Activated naive CD4-positive, alpha-beta T cell treated with anti-CD3 and anti-CD28 coated beads, Interleukin-2, amount 50 U/mL, for 24 hours (primary cell): ENCODE measurements around the gene ZFPL1.

Experiments used
- H3K27ac Mint-ChIP-seq: one replicate; pipeline ENCODE4 v1.8.0; 2021; ENCODE audit warnings: mild to moderate bottlenecking, mixed read lengths
- H3K27me3 Mint-ChIP-seq: one replicate; pipeline ENCODE4 v1.8.0; 2021; ENCODE audit warnings: mixed read lengths
- H3K36me3 Mint-ChIP-seq: one replicate; pipeline ENCODE4 v1.8.0; 2021; ENCODE audit warnings: mixed read lengths
- H3K4me1 Mint-ChIP-seq: one replicate; pipeline ENCODE4 v1.8.0; 2021; ENCODE audit warnings: mixed read lengths
- H3K4me3 Mint-ChIP-seq: one replicate; pipeline ENCODE4 v1.8.0; 2021; ENCODE audit warnings: mild to moderate bottlenecking, mixed read lengths
- H3K9me3 Mint-ChIP-seq: one replicate; pipeline ENCODE4 v1.8.0; 2021; ENCODE audit warnings: mixed read lengths

Gene ZFPL1

GRCh38 chr11:65083834-65084597 lies at the start of gene ZFPL1, which contains the start of gene CDCA5:
Gene ZFPL1 (plus strand): TSS chr11:65084222. CDS start chr11:65084699, 477 bp downstream.
Gene CDCA5 (minus strand): TSS chr11:65084040. CDS start chr11:65083978, 62 bp downstream.
- no peaks in the 10 kb centered on the region for H3K27me3 Mint-ChIP-seq
- H3K9me3 Mint-ChIP-seq: no peaks in the 10 kb centered on the region
- peak within 1 kb of the TSS; percentile 98 for H3K27ac Mint-ChIP-seq
- H3K36me3 Mint-ChIP-seq: peaks cover 4% of the 10 kb centered on the region
- peaks cover 15% of the 10 kb centered on the region for H3K4me1 Mint-ChIP-seq
- peak within 1 kb of the TSS; percentile 95 for H3K4me3 Mint-ChIP-seq

- Mint-ChIP-seq H3K27me3 (no peaks in the 10 kb centered on the region), H3K36me3 (no peaks in the 10 kb centered on the region), H3K9me3 (no peaks in the 10 kb centered on the region), H3K27ac (no peak overlapping the region), H3K4me3 (no peak overlapping the region), H3K4me1 (no peaks in the 10 kb centered on the region)
Measured at GRCh38 chr11:65034423-65034822, 49.6 kb upstream of the ZFPL1 start.

GRCh38 chr11:65035579-65035978 lies 48.4 kb upstream of the ZFPL1 start:
- H3K27ac Mint-ChIP-seq: no peak overlapping the region
- no peaks in the 10 kb centered on the region for H3K27me3 Mint-ChIP-seq
- H3K36me3 Mint-ChIP-seq: no peaks in the 10 kb centered on the region
- no peak overlapping the region for H3K4me3 Mint-ChIP-seq
- peaks cover 2% of the 10 kb centered on the region for H3K4me1 Mint-ChIP-seq
- no peaks in the 10 kb centered on the region for H3K9me3 Mint-ChIP-seq

GRCh38 chr11:65036931-65037330 lies 47.1 kb upstream of the ZFPL1 start:
- H3K36me3 Mint-ChIP-seq: no peaks in the 10 kb centered on the region

GRCh38 chr11:65040520-65040846 lies 43.5 kb upstream of the ZFPL1 start:
- H3K4me3 Mint-ChIP-seq: peak overlapping the region; percentile 93
- H3K27me3 Mint-ChIP-seq: no peaks in the 10 kb centered on the region
- H3K36me3 Mint-ChIP-seq: no peaks in the 10 kb centered on the region
- peak overlapping the region; percentile 92 for H3K27ac Mint-ChIP-seq
- H3K4me1 Mint-ChIP-seq: peaks cover 18% of the 10 kb centered on the region
- H3K9me3 Mint-ChIP-seq: no peaks in the 10 kb centered on the region

More at GRCh38 chr11:65036931-65037330, 47.1 kb upstream of the ZFPL1 start:
- Mint-ChIP-seq H3K9me3 (no peaks in the 10 kb centered on the region), H3K4me3 (no peak overlapping the region), H3K27me3 (no peaks in the 10 kb centered on the region), H3K27ac (no peak overlapping the region), H3K4me1 (peaks cover 7% of the 10 kb centered on the region)

- no peaks in the 10 kb centered on the region for H3K9me3 Mint-ChIP-seq
- H3K4me1 Mint-ChIP-seq: peaks cover 20% of the 10 kb centered on the region
- no peaks in the 10 kb centered on the region for H3K36me3 Mint-ChIP-seq
- H3K27ac Mint-ChIP-seq: peak within 1 kb of the TSS; percentile 92
- peak within 1 kb of the TSS; percentile 93 for H3K4me3 Mint-ChIP-seq
- no peaks in the 10 kb centered on the region for H3K27me3 Mint-ChIP-seq
Measured at GRCh38 chr11:65040847-65041622, 43.0 kb upstream of the ZFPL1 start, which contains the start of gene SAC3D1. Gene SAC3D1 (plus strand): TSS chr11:65041210. CDS start chr11:65041293, 83 bp downstream.

DNA sequence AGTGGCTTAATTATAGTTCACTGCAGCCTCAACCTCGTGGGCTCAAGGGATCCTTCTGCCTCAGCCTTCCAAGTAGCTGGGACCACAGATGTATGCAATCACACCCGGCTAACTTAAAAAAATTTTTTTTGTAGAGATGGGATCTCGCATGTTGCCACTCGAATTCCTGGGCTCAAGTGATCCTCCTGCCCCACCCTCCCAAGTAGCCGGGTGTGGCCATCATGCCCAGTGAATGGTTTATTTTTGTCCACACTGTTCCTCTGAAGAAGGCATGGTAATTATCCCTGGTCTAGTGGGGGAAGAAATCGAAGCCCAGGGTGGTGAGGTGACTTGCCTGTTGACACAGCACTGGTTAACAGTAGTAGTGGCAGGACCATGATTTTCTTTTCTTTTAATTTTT lies 41.1 kb upstream of the ZFPL1 start:
- Mint-ChIP-seq H3K4me1 (peaks cover 34% of the 10 kb centered on the region), H3K9me3 (no peaks in the 10 kb centered on the region), H3K27ac (no peak overlapping the region)

DNA sequence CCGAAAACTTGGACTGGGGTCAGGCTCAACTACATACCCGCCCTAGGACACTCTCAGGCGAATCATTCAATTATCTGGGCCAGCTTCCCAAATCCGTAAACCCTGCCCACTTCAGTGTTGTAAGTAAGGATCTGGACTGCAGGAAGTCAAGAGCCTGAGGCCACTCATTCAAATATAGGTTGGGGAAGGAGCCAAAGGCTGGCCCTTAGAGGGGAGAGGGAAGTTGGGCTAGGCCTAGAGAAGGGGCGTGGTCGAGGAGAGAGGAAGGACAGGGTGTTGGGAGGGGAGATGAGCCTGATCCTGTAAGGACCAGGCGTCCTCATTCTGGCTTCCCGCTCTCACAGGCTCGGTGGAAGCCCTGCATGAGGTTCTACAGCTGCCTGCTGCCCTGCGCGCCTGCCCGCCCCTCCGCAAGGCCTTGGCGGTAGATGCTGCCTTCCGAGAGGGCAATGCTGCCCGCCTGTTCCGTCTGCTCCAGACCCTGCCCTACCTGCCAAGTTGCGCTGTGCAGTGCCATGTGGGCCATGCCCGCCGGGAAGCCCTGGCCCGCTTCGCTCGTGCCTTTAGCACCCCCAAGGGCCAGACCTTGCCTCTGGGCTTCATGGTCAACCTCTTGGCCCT lies 40.0 kb upstream of the ZFPL1 start:
- no peaks in the 10 kb centered on the region for H3K9me3 Mint-ChIP-seq
- no peak overlapping the region for H3K4me3 Mint-ChIP-seq
- peaks cover 34% of the 10 kb centered on the region for H3K4me1 Mint-ChIP-seq
- no peaks in the 10 kb centered on the region for H3K27me3 Mint-ChIP-seq
- no peaks in the 10 kb centered on the region for H3K36me3 Mint-ChIP-seq
- H3K27ac Mint-ChIP-seq: peak overlapping the region; percentile 86

More for the DNA sequence above, 41.1 kb upstream of the ZFPL1 start:
- peak overlapping the region; percentile 88 for H3K4me3 Mint-ChIP-seq
- no peaks in the 10 kb centered on the region for H3K27me3 Mint-ChIP-seq
- H3K36me3 Mint-ChIP-seq: no peaks in the 10 kb centered on the region

DNA sequence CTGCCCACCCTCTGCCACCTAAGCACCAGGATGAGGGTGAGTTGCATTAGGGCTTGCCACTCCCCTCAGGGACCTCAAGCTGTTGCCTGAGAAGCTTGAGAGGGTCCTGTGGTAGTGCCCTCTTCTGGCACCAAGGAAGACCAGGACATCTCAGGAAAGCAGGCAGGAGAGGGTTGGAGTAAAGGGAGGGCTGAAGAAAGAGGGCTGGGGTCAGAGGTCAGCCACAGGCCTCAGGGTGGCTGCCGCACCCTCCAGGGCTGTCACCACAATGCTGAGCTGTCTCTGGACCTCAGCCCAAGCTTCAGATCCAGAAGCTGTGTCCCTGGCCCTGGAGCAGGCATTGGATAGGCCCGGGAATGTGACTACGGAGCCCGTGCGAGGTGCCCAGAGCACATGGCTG lies 39.0 kb upstream of the ZFPL1 start:
- Mint-ChIP-seq H3K4me3 (no peak overlapping the region), H3K4me1 (peaks cover 34% of the 10 kb centered on the region), H3K36me3 (no peaks in the 10 kb centered on the region), H3K27ac (no peak overlapping the region), H3K27me3 (no peaks in the 10 kb centered on the region), H3K9me3 (no peaks in the 10 kb centered on the region)

- no peaks in the 10 kb centered on the region for H3K36me3 Mint-ChIP-seq
Measured at GRCh38 chr11:65045728-65046127, 38.3 kb upstream of the ZFPL1 start.

GRCh38 chr11:65047581-65048422 lies 36.2 kb upstream of the ZFPL1 start:
- Mint-ChIP-seq H3K27ac (peak overlapping the region; percentile 82), H3K9me3 (no peaks in the 10 kb centered on the region), H3K4me1 (peaks cover 21% of the 10 kb centered on the region)

More at GRCh38 chr11:65045728-65046127, 38.3 kb upstream of the ZFPL1 start:
- no peak overlapping the region for H3K4me3 Mint-ChIP-seq
- H3K9me3 Mint-ChIP-seq: no peaks in the 10 kb centered on the region
- H3K27ac Mint-ChIP-seq: no peak overlapping the region
- peaks cover 31% of the 10 kb centered on the region for H3K4me1 Mint-ChIP-seq
- no peaks in the 10 kb centered on the region for H3K27me3 Mint-ChIP-seq

DNA sequence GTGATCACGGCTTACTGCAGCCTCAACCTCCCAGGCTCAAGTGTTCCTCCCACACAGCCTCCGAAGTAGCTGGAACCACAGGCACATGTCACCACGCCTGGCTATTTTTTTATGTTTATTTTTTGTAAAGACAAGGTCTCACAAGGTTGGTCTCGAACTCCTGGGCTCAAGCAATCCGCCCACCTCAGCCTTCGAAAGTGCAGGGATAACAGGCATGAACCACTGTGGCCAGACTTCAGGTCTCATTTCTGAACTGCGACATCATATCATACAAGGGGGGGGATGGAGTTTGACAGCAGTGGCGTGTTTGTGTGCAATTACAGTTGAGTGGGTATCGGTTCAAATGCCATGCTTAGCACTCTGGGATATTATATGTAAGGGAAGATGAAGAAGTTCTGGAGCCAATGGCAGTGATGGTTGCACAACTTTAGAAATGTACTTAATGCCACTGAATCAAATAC lies 32.6 kb upstream of the ZFPL1 start:
- peaks cover 22% of the 10 kb centered on the region for H3K4me1 Mint-ChIP-seq
- H3K36me3 Mint-ChIP-seq: no peaks in the 10 kb centered on the region
- H3K4me3 Mint-ChIP-seq: no peak overlapping the region
- H3K9me3 Mint-ChIP-seq: no peaks in the 10 kb centered on the region
- H3K27me3 Mint-ChIP-seq: no peaks in the 10 kb centered on the region
- H3K27ac Mint-ChIP-seq: no peak overlapping the region

More at GRCh38 chr11:65047581-65048422, 36.2 kb upstream of the ZFPL1 start:
- no peaks in the 10 kb centered on the region for H3K36me3 Mint-ChIP-seq
- peak overlapping the region; percentile 84 for H3K4me3 Mint-ChIP-seq
- H3K27me3 Mint-ChIP-seq: no peaks in the 10 kb centered on the region

GRCh38 chr11:65053827-65054508 lies 30.1 kb upstream of the ZFPL1 start:
- H3K9me3 Mint-ChIP-seq: no peaks in the 10 kb centered on the region
- peak overlapping the region; percentile 77 for H3K4me3 Mint-ChIP-seq
- peaks cover 11% of the 10 kb centered on the region for H3K4me1 Mint-ChIP-seq
- H3K36me3 Mint-ChIP-seq: no peaks in the 10 kb centered on the region
- no peaks in the 10 kb centered on the region for H3K27me3 Mint-ChIP-seq
- H3K27ac Mint-ChIP-seq: peak overlapping the region; percentile 88

DNA sequence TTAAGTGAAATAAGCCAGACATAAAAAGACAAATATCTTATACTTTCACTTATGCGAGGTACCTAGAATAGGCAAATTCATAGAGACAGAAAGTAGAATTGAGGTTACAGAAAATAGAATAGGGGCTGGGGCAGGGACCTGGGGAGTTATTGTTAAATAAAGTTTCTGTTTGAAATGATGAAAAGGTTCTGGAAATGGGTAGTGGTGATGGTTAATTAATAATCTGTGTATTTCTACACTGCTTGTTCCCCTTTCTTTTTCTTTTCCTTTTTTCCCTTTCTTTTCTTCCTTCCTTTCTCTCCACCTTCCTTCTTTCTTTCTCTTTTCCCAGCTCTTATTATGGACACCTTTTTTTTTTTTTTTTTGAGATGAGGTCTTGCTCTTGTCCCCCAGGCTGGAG lies 28.5 kb upstream of the ZFPL1 start:
- peaks cover 14% of the 10 kb centered on the region for H3K4me1 Mint-ChIP-seq
- H3K27ac Mint-ChIP-seq: no peak overlapping the region
- no peaks in the 10 kb centered on the region for H3K27me3 Mint-ChIP-seq
- H3K9me3 Mint-ChIP-seq: no peaks in the 10 kb centered on the region
- no peak overlapping the region for H3K4me3 Mint-ChIP-seq
- no peaks in the 10 kb centered on the region for H3K36me3 Mint-ChIP-seq
